Hematopoietic multipotent progenitor cell treated with erythropoietin and hydrocortisone succinate and interleukin-3 and kit ligand, for 4 days (in vitro differentiated cells): ENCODE results near the gene GM2A.
"Not testable (repeated sequence)": the region's sequence is repeated elsewhere in the genome, so short reads cannot be mapped to it uniquely, and the experiment has no call there.

Source experiments
- DNase-seq: peaks from one replicate; pipeline ENCODE4 v3.0.0-alpha.2; 2015

The GM2A gene

GRCh38 chr5:151295138-151295537 is 42.2 kb downstream of the GM2A start:
- no peak for DNase-seq

DNA sequence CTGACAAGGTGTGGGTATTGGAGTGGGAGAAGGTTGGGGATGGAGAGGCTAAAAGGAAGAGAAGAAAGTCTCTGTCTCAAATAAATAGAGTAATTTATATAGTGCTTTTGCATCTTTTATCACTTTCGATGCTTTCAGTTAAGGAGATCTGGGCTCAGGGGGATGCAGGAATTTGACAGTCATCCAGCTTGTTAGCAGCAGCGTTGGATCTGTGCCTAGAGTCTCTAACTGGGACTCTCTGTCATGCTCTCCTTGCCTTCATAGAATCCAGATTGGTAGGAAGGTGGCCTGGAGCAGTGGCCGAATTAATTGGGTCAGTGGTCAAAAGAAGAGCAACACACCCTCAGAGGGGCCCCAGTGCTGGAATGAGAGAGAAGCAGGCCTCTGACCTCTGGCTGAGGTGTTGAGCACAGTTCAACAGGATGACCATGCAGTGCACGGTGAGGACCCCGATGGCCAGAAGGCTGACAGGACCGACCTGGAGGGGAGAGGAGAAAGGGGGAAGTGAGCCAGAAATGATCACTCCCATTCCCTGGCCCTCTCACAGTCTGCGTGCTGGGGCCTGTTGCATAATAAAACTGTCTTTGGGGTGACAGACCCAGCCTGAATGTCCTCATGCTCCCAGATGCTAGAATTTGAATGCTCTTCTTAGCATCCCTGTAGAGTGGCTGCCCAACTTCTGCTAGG is 42.9 kb downstream of the GM2A start:
- DNase-seq: peak; percentile 8

- no peak for DNase-seq
Observed at GRCh38 chr5:151296478-151296830, 43.5 kb downstream of the GM2A start.

DNA sequence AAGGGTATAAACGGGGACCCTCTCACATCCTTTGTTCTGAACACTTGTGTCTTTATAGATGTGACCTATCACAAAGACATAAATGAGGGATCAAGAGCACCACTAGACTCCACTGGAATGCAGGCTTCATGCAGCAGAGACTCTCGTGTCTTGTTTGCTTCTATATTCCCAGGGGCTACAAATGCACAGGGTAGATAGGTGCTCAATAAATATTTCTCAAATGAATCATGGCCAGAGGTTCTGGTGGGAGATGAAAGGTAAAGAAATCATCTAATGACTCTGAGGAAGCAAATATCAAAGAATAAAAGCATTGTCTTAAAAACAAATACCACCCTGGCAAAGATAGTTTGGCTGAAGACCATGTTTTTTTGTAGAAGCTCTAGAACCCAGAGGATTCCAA is 44.0 kb downstream of the GM2A start:
- DNase-seq: no peak

- peak; percentile 68 for DNase-seq
Observed at GRCh38 chr5:151298063-151298855, 45.3 kb downstream of the GM2A start.

DNA sequence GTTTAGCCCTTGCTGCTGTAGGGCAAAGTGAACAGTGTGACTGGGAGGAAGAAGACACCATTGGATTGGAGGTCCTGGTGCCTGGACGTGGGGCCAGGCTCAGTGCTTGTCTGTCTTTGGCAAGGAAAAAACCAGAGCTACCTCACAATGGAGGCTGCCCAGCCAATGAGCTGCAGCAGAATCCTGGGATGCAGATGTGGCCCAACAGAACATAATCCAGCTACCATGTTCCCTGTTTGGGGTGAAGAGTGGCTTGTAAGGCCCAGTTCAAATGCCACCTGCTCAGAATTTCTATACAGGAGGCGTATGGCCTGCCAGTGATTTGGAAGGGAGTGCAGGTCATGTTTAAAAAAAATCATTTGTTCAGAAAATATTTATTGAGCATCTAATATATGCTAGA is 50.7 kb downstream of the GM2A start, which contains the start of gene SLC36A3:
SLC36A3 (minus strand) TSS at position 101 of the 400 bp plus-strand sequence. CDS start 412 bp downstream, outside the sequence.
- no peak for DNase-seq

GRCh38 chr5:151309266-151309665 is 56.3 kb downstream of the GM2A start:
- not testable (repeated sequence) for DNase-seq

GRCh38 chr5:151309821-151310220 is 56.8 kb downstream of the GM2A start:
- not testable (repeated sequence) for DNase-seq

DNA sequence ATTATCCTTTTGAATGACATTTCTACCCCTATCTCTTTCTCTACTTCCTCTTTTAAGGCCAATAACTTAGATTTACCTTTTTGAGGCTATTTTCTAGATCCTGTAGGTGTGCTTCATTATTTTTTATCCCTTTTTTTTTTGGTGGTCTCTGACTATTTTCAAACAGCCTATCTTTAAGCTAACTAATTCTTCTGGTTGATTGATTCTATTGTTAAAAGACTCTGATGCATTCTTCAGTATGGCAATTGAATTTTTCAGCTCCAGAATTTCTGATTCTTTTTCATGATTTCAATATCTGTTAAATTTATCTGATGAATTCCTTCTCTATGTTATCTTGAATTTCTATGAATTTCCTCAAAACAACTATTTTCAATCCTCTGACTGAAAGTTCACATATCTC is 57.9 kb downstream of the GM2A start:
- DNase-seq: no peak

DNA sequence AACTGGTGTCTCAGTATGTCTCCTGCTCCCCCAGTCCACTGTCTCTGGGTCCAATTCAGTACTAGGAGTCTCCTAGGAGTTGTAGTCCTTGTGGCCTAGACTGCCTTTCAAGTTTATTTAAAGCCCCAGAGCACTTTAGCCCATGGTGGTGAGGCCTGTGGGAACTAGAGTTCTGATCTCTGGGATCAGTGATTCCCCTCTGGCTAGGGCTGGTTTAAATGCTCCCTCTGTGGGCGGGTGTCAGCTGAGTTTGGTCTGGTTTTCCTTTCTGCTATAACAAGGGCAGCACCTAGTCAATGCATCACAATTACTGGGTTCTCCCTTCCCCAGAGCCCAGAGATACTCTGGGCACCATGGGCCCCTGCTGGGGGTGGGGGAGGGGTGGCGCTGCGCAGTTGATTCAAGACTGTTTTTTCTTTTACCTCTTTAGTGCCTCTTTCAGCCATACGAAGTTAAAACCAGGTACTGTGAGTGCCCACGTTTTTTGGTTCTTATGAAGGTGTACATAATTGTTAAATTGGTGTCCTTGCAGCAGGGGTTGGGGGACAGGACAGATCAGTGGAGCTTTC is 59.9 kb downstream of the GM2A start:
- no peak for DNase-seq

DNA sequence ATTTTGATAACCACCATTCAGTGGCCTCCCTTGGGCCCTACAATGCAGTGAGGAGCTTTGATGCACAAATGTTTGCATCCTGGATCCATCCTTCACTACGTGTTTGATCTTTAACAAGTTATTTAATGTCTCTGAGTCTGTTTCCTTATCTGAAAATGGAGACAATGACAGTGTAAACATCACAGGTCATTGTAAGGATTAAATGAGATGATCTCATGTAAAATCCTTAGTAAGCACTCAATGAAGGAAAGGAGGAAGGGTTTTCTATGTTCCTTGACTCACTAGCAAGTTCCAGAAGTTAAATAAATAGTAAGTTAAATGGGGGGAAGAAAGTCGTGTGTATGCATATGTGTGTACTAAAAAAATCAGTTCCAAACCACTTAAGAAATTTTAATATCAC is 60.4 kb downstream of the GM2A start:
- DNase-seq: no peak

DNA sequence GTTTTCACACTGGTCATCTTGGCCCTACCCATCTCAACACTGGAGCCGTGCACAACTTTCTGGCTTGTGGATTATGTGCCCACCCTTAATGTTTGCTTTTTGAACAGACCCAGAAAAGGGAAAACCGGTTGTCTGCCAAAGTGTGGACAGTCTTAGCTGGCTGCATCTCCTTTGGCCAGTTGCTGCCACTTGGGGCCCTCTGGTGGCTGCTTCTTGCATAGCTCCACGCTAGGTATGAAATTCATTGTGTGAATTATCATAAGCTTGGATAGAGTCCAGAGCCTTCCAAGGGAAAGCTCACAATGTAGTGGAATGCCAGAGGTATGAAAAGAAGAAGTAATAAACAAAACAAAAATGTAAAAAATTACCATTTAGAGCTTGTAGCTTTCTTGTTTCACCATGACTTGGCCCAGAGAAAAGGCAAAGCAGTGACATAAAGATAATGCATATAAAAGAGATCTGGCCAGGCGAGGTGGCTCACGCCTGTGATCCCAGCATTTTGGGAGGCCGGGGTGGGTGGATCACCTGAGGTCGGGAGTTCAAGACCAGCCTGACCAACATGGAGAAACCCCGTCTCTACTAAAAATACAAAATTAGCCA is 63.1 kb downstream of the GM2A start:
- peak; percentile 81 for DNase-seq

GRCh38 chr5:151317871-151318270 is 64.9 kb downstream of the GM2A start:
- DNase-seq: no peak

- DNase-seq: peak; percentile 24
Observed at GRCh38 chr5:151318850-151319732, 66.1 kb downstream of the GM2A start.
